Left ventricle myocardium inferior (tissue), 1 donor: ENCODE results near the gene CPM. TPM values are rescaled to one million over a fixed set of nuclear protein-coding genes. Genes with fewer than 3 reads are reported as not detected.

Experiments used
- DNase-seq: peaks from one replicate; pipeline ENCODE4 v3.0.0-alpha.2; 2020
- H3K27ac ChIP-seq: fragments of 200-600 bp; replicated peaks from 2 replicates; pipeline ENCODE4 v1.8.0; 2021
- H3K27me3 ChIP-seq: fragments of 200-600 bp; 2 replicates; pipeline ENCODE4 v1.8.0; 2021; ENCODE audit warnings: low read depth
- H3K36me3 ChIP-seq: fragments of 200-600 bp; 2 replicates; pipeline ENCODE4 v1.8.0; 2021
- H3K4me1 ChIP-seq: fragments of 200-600 bp; 2 replicates; pipeline ENCODE4 v1.8.0; 2021
- H3K4me3 ChIP-seq: fragments of 200-600 bp; 2 replicates; pipeline ENCODE4 v1.8.0; 2021; ENCODE audit warnings: mild to moderate bottlenecking, moderate library complexity
- H3K9me3 ChIP-seq: fragments of 200-600 bp; replicated peaks from 2 replicates; pipeline ENCODE4 v1.8.0; 2021
- CTCF ChIP-seq: fragments of 200-600 bp; IDR thresholded peaks from 2 replicates; pipeline ENCODE4 v1.8.0; 2021; ENCODE audit warnings: antibody characterized with exemption, mild to moderate bottlenecking, borderline replicate concordance
- intact Hi-C: fragments of 100-400 bp; cut with micrococcal nuclease; formaldehyde crosslinking; loops from one replicate; pipeline ENCODE4 v1.11.0; 2022
- total RNA-seq: library from RNA; stranded (reverse); fragmentation: NEBNext Ultra II Directional; extraction: Animal tissue kit (Norgen Biotek cat#: 25700); gene quantifications from one replicate; pipeline ENCODE4 v1.2.1, GENCODE V29; 2021
- donor health status: DM: no; HTN: yes; CAD: no; lungs with severe emphysema.

Gene CPM
- total RNA-seq, 1 donor from 2014 or later, result 6.3 TPM

DNA sequence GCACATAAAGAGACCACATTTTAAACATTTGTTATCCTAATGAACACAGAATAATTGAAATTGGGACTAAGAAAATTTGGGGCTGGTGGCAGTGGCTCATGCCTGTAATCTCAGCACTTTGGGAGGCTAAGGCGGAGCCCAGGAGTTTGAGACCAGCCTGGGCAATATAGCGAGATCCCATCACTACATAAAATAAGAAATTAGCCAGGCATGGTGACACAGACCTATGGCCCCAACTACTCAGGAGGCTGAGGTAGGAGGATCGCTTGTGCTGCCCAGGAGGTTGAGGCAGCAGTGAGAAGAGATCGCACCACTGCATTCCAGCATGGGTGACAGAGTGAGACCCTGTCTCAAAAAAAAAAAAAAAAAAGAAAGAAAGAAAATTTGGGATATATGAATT, 59.7 kb downstream of the CPM start:
- H3K27ac ChIP-seq, result no peak overlapping the region
- peaks cover 9% of the 10 kb centered on the region for H3K36me3 ChIP-seq
- intact Hi-C loops, result no loop called here
- DNase-seq, result no peak
- peaks cover 4% of the 10 kb centered on the region for H3K27me3 ChIP-seq
- peaks cover 7% of the 10 kb centered on the region for H3K4me1 ChIP-seq
- H3K4me3 ChIP-seq, result no peak overlapping the region
- no peak for TF ChIP-seq CTCF
- peaks cover 3% of the 10 kb centered on the region for H3K9me3 ChIP-seq

- H3K4me1 ChIP-seq, result peaks cover 7% of the 10 kb centered on the region
- no peak for DNase-seq
- no peak for TF ChIP-seq CTCF
- no peaks in the 10 kb centered on the region for H3K9me3 ChIP-seq
- no peak overlapping the region for H3K27ac ChIP-seq
- H3K36me3 ChIP-seq, result peaks cover 9% of the 10 kb centered on the region
- no peak overlapping the region for H3K4me3 ChIP-seq
- intact Hi-C loops, result no loop called here
- H3K27me3 ChIP-seq, result peaks cover 4% of the 10 kb centered on the region
These were observed 61.0 kb downstream of the CPM start for GRCh38 chr12:68871921-68872320.

- Histone ChIP-seq H3K4me1 (peaks cover 2% of the 10 kb centered on the region), H3K27me3 (peaks cover 4% of the 10 kb centered on the region), H3K36me3 (peaks cover 9% of the 10 kb centered on the region), H3K9me3 (no peaks in the 10 kb centered on the region), H3K4me3 (no peak overlapping the region), H3K27ac (no peak overlapping the region)
- no peak for DNase-seq
- no peak for TF ChIP-seq CTCF
- intact Hi-C loops, result no loop called here
These were observed 61.6 kb downstream of the CPM start for GRCh38 chr12:68871396-68871795.

DNA sequence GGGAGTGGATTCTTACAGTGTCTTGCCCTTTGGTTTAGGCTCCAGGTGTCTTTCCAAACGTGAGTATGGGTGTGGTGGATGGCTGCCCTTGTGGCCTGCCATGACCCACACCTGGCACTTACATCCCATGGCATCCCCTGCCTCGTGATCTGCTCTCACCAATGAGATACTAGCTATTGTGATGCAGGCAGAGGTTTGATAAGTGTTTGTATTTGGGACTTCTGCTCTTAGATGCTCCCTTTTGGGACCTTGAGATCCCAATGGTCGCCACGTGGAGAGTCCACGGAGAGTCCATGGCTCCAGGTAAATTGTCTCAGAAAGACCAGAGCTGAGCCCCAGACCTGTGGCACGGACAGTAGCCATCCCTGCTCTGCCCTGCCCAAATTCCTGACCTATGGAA, 62.5 kb downstream of the CPM start:
- TF ChIP-seq CTCF, result no peak
- no peaks in the 10 kb centered on the region for H3K9me3 ChIP-seq
- H3K27ac ChIP-seq, result no peak overlapping the region
- H3K27me3 ChIP-seq, result peaks cover 4% of the 10 kb centered on the region
- no peak for DNase-seq
- no peak overlapping the region for H3K4me3 ChIP-seq
- peaks cover 9% of the 10 kb centered on the region for H3K36me3 ChIP-seq
- intact Hi-C loops, result no loop called here
- H3K4me1 ChIP-seq, result no peaks in the 10 kb centered on the region

DNA sequence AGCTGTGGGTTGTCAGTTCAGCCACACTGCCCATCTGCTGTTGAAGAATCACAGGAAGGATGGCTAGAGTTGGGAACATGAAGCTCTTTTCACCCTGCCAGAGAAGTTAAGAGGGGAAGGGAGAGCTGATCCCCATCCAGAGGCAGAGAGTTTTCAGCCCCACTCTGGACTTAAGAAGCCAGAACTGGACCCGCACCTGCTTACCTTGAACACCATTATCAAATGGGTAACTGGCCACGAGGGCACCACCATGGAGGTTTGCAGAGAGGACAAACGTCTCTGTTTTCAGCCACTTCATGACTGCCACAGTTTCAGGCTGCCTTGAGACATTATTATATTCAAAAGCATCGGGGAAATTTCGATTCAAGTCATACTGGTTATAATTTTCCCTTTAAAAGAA, 63.0 kb downstream of the CPM start:
- H3K4me1 ChIP-seq, result no peaks in the 10 kb centered on the region
- peaks cover 4% of the 10 kb centered on the region for H3K27me3 ChIP-seq
- H3K27ac ChIP-seq, result no peak overlapping the region
- no peak overlapping the region for H3K4me3 ChIP-seq
- no peak for TF ChIP-seq CTCF
- intact Hi-C loops, result no loop called here
- peaks cover 9% of the 10 kb centered on the region for H3K36me3 ChIP-seq
- no peak for DNase-seq
- H3K9me3 ChIP-seq, result no peaks in the 10 kb centered on the region
